ENCODE data around the gene NOC2L. TPM values are rescaled to one million over a fixed set of nuclear protein-coding genes. Genes with fewer than 3 reads are reported as not detected.
A peak's percentile ranks its signal among the peaks of the same experiment; 100 is the strongest.

NOC2L gene
- total and polyA plus RNA-seq, 12 donors: 38.3 to 64.8 (median 43.5) TPM

DNA sequence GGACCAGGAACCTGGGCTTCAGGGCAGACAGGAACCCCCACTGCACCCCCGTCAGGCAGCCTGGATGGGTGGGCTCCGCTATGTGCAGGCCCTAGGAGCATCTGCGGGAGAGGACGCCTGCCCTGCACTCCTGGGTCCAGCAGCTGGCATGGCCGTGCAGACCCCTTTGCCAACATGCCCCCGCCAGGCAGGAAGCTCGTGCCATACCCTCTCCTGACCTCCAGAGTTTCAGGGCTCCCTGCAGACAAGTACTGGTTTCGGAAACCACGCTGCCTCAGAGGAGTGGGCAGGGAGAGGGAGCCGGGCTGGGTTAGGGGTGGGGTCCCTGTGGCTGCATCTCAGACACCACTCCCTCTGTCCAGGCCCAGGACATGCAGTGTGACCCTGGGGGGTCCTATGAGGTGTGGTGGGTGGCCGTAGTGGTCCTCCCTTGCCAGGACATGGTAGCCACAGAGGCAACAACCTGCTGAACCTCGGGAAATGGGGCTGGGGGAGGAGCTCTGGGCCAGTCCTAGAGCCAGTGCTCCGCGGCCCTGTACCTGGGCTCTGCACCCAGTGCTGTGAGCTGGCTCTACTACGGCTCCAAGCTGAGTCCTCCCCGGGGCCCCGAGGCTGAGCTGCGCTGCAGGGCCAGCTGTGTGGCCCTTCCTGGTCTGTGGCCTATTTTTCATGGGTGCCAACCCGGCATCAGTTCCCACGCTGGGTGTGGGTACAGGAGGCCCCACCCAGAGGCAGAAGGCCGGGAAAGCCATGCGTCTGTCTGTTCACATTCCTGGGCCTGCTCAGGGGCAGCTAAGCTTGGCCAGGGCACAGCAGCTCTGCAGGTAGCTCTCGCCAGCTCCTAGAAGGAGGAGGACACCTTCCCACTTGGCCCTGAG, 8.6 kb upstream of the NOC2L start:
- DNase-seq (no peak), ATAC-seq (no peak)
- H3K27ac ChIP-seq: no peak overlapping the region
- peaks cover 0 to 7% (median 0%) of the 10 kb centered on the region in 9 donors for H3K36me3 ChIP-seq
- TF ChIP-seq, protein P1, sequence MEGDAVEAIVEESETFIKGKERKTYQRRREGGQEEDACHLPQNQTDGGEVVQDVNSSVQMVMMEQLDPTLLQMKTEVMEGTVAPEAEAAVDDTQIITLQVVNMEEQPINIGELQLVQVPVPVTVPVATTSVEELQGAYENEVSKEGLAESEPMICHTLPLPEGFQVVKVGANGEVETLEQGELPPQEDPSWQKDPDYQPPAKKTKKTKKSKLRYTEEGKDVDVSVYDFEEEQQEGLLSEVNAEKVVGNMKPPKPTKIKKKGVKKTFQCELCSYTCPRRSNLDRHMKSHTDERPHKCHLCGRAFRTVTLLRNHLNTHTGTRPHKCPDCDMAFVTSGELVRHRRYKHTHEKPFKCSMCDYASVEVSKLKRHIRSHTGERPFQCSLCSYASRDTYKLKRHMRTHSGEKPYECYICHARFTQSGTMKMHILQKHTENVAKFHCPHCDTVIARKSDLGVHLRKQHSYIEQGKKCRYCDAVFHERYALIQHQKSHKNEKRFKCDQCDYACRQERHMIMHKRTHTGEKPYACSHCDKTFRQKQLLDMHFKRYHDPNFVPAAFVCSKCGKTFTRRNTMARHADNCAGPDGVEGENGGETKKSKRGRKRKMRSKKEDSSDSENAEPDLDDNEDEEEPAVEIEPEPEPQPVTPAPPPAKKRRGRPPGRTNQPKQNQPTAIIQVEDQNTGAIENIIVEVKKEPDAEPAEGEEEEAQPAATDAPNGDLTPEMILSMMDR (IDR thresholded peaks at IDR 0.05): no peak
- no peaks in the 10 kb centered on the region for H3K9me3 ChIP-seq
- intact Hi-C loops (cut with DNase I): no loop called here
- H3K4me3 ChIP-seq: peak overlapping the region in 2 of 10 donors; percentile 63 to 76
- peaks cover 14 to 54% (median 40%) of the 10 kb centered on the region in 7 donors for H3K27me3 ChIP-seq
- WGBS, 2 donors: 72 to 74% methylated on average over 23 of the region's 23 CpGs
- H3K4me1 ChIP-seq: peaks cover 3 to 18% (median 15%) of the 10 kb centered on the region in 9 donors

DNA sequence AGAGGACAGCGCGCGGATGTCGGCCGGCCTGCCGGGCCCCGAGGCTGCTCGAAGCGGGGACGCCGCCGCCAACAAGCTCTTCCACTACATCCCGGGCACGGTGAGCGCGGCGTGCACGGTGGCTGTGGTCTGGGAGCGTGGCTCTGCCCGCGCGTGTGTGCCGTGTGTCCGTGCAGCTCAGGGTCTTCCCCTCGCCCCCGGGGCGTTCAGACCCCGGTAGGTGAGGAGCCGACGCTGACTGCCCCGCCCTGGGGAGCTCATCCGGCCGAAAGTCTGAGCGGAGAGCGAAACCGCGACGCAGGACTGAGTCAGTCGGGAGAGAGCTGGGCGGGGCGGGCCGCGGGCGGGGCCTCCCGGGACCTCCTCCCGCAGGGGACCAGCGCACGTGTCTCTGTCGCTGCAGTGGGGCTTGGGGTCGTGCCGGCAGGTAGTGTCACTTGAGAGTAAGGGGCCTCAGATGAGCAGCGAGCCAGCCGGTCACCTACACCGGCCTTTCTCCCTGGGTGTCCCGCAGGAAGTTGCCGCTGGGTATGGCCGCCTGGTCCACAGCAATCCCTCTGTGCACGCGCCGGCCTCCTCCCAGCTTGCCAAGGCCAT, 7.7 kb upstream of the NOC2L start:
- no peaks in the 10 kb centered on the region for H3K9me3 ChIP-seq
- peaks cover 0 to 12% (median 0%) of the 10 kb centered on the region in 9 donors for H3K36me3 ChIP-seq
- peak overlapping the region; percentile 39 to 76 (median 60) for H3K4me3 ChIP-seq
- intact Hi-C loops (cut with DNase I): no loop called here
- TF ChIP-seq, protein P1 (IDR thresholded peaks at IDR 0.05): no peak
- peak overlapping the region in 6 of 10 donors; percentile 5 to 71 (median 30) for H3K27ac ChIP-seq
- H3K4me1 ChIP-seq: peaks cover 3 to 18% (median 15%) of the 10 kb centered on the region in 9 donors
- WGBS, 2 donors: 1% methylated on average over 52 to 60 of the region's 60 CpGs
- DNase-seq: peak; percentile 55 to 71
- peaks cover 14 to 45% (median 31%) of the 10 kb centered on the region in 7 donors for H3K27me3 ChIP-seq
- ATAC-seq: peak; percentile 25 to 78 (median 67)

GRCh38 chr1:966135-966703, 7.2 kb upstream of the NOC2L start, which contains the start of gene PLEKHN1:
Gene PLEKHN1, plus strand, starts transcription at chr1:966482. Its CDS starts 50 bp downstream, at chr1:966532.
- peak within 1 kb of the TSS in 6 of 10 donors; percentile 5 to 71 (median 30) for H3K27ac ChIP-seq
- DNase-seq (no peak), ATAC-seq (peak in 4 of 8 donors; percentile 1 to 29 (median 10))

More at GRCh38 chr1:966135-966703, 7.2 kb upstream of the NOC2L start, which contains the start of gene PLEKHN1:
- peak within 1 kb of the TSS; percentile 39 to 76 (median 60) for H3K4me3 ChIP-seq
- peaks cover 0 to 12% (median 0%) of the 10 kb centered on the region in 9 donors for H3K36me3 ChIP-seq
- peaks cover 3 to 21% (median 15%) of the 10 kb centered on the region in 9 donors for H3K4me1 ChIP-seq
- WGBS, 2 donors: 12 to 14% methylated on average over 29 to 31 of the region's 31 CpGs
- peaks cover 9 to 39% (median 25%) of the 10 kb centered on the region in 7 donors for H3K27me3 ChIP-seq
- intact Hi-C loops (cut with DNase I): no loop called here
- H3K9me3 ChIP-seq: no peaks in the 10 kb centered on the region
- TF ChIP-seq, protein P1 (IDR thresholded peaks at IDR 0.05): no peak
